HG03378 (cell line): ENCODE data around the gene MAT2A.
A peak's percentile ranks its signal among the peaks of the same experiment; 100 is the strongest.

Source experiments
- ATAC-seq: cut with Tn5 transposase; IDR thresholded peaks from one replicate; pipeline ENCODE4 v1.9.1; 2021; ENCODE audit warnings: mild to moderate bottlenecking, moderate library complexity; ENCODE audit not compliant: unreplicated experiment

The MAT2A gene

DNA sequence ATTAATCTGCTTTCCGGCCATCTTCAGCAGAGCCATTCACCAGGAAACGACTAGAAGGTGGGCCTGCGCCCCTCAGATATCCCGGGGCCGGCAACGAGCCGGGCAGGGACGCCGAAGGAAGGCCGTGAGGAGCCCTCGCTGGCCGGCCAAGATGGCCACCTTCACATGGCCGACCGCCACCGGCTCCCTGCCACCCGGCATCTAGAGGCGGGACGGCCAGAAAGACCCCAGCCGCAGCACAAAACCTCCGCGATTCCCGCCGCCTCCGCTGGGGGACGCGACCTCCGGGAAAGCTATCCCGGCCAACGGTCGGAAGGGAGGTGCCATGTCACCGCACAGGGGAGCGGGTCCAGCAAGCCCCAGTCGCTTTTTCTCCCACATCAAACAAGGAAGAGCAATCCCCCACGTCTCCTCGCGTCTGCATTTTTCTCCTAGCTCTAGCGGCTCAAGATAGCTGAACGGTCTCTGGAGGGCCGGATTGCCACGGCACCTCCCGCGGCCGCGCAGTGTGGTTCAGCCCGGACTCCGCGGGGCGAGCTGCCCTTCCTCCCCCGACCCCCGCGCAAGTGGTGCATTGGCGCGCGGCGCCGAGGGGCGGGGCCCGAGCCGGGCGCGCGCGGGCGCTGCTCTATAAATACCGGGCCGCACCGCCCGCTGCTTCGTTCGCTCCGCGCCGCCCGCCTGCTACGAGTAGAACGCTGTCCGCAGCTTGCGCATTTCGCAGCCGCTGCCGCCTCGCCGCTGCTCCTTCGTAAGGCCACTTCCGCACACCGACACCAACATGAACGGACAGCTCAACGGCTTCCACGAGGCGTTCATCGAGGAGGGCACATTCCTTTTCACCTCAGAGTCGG, at the start of gene MAT2A:
Gene MAT2A (plus strand): TSS at position 662 of the 854 bp plus-strand sequence. CDS start 120 bp downstream, at position 782.
- ATAC-seq = peak; percentile 52

DNA sequence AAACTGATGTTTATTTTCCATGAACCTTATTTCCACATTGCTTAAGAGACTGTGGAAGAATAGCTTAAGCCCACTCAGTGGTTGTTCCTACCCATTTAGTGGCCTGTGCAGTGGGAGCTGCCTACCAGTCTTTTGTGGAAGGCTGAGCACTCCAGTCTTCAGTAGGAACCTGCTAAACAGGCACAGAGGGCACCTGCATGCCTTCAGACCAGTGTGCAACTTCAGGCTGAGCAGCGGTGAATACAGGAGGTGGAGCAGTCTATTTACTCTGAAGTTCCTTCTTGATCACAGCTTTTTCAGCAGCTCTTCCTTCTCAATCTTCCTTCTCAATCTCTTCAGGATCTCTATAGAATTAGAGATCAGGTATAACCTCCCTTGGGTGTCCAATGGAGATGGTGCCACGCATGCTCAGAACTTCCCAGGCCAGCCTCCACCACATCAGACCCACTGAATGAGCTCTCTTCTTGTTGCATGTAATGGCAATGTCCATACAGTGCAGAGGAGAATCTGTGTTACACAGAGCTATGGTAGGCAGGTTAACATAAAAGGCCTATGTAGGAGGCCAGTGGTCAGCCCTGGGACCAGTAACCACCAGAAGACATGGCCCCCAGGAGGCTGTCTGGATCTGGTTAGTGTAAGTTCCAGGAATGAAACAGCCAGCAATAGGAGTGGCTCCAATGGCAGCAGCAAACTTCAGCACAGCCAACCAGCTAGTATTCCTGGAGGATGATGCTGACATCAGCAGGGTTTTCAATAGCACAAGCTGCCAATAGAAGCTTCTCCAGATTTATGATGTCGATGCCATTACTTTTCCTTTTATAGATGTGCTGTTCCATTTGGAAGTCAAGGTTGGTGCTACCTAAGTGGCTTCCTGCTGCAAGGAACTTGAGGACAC, 47.9 kb upstream of the MAT2A start:
- no peak for ATAC-seq

DNA sequence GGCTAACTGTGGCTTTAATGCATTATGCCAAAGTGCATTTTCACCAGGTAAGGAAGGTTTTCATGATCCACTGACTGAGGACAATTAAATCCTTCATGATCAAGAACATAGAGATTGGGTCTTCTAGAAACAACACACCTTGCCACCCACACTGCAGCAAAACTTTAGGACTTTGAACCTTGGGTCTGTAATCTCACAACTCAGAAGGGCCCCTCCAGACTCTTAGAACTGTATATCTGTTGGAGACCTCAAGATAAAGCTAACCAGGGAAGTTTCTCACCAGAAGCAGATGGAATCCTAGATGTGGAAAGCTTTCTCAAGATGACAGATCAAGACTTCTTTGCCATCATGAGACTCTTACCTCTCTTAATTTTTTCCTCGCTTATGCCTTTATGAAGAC, 42.5 kb upstream of the MAT2A start:
- no peak for ATAC-seq

DNA sequence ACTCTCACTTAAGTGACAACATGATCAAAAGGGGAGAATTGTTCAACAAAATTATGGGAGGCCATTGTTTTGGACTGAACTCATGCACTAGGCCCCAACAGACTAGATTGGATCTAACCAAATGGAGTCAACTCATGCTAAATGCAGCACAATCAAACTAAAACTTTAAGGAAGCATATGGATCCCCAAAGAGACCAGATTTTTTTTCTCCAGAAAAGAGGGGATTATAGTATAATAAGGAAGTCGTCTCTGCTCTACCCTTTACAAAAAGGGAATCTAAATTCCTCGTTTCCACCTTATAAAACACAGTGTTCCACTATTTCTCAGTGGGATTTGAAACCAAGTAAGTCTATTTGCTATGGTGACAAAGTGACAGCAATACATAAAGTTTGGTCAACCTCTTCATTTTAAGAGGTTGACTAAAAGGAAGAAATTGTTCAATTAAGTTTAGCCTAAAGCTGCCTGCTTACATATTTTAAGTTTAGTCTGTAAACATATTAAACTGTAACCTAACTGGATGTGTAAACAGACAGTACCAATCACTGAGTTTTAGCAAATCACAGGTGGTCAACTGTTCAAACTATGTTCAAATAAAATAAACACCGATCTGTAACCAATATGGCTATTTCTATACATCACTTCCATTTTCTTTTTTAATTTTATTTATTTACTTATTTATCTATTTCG, 40.9 kb upstream of the MAT2A start:
- no peak for ATAC-seq

DNA sequence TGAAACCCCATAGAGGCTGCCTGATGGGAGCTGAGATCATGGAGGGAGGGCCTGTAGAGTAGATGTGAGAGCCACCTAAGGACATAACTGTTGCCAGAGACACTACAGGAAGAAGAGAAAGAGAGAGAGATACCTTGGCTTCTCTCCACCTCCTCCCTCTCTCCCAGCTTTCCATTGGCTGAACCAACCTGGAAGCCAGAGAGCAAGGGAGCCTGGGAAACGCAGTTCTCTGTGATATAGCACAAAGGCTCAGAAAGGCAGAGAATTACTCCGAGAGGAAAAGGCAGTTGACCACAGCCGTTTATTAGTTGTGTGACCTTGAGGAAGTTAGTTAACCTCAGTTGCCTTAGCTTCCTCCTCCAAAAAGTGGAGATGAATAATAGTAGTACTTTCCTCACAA, 37.7 kb upstream of the MAT2A start:
- no peak for ATAC-seq

DNA sequence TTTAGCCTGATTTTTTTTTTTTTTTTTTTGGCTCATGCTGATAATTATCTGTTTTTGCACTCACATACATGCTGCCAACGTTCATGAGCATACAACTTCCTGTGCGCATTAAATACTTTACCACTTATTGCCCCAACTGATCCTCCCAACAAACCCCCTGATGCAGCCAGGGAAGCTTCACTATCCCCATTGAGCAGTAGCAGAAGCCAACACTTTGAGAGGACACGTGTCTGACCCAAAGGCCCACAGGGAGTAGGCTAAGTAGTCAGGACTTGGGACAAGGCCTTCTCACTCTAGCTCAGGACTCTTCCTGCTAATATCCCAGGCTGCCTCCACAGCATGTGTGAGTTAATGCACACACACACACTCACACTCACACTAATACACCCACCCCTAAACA, 36.2 kb upstream of the MAT2A start:
- ATAC-seq = no peak

DNA sequence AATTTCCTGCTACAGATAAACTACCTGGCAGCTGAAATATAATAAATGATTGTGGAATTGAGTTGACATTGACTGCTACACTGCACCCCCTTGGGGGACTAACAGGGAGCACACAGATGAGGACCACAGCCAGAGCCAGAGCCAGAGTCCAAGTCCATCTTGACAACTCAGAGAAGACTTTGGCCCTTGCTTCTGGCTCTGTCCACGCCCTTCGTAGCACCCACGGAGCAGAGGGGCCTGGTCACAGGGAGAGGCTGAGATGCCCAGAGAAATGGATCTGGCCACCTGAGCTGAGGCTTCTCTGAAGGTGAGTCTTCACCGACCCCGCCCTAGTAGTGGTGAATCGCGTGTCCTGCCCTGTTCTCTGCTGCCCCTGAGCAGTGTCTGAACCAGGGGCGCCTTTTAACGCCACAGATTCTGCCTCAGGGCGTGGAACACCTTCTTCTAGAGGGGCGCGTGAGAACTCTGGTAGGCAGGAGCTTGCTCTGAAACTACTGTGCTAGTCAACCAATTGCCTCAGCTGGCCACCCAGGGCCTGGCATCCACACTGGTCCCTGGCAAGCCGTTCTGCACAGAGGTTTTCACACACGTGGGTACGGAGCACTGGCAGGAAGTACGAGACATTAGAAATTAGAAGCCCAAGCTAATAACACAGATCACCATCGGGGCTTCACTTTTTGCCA, 35.7 kb upstream of the MAT2A start:
- no peak for ATAC-seq

DNA sequence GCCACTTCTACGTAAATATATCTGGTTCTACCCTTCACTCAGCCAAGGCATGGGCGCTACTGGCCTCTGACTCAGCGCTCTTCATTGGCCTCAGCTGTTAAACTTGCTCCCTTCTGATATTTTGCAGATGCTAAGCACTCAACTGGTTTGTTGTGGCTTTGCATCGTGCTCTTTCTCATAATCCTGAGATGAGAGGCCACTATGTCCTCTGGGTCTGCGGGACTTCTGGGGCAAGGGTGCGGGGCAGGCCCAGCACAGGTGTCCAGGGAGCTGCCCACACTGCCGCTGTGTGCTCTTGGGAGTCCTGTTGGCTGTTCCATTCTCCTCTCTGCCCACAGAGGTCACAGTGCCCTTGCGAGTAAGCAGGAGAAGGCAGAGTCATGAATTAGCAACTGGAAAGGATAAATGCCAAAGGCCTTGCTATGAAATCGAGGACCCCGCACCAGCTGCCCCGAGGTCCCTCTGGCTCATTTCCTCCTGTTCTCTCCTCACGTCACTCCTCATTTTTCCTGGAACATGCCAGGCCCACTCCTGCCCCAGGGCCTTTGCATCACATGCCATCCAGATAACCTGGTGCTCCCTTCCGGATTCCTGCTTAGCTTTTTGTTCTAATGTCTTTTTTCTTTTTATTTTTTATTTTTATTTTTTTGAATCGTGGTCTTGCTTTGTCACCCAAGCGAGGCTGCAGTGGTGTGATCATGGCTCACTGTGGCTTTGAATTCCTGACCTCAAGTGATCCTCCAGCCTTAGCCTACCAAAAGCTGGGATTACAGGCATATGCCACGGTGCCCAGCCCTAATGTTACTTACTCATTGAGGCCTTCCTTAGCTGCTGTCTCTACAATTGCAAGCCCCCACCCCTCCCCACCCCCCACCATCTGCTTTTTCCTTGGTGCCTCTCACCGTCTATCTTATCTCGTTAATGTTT, 34.9 kb upstream of the MAT2A start:
- no peak for ATAC-seq

DNA sequence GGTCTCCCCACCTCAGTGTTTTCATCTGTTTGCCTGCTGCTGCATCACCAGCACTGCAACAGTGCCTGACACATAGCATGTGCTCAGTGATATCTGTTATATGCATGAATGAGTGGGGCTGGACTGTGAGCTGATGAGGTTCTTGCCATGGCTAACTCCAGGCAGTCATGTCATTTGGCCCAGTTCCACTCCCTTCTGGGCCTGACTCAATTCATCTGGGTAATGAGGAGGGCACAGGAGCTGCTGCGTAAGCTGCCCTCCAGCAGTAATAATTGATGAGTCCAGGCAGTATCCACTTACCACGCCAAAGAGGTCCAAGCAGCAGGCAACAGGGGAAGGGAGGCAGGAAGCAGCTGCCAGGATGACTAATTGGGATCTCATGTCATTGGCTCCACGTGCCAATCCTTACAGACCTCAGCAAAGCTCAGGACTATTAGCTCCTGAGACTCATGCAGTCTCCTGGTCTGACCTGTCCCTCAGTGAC, 34.1 kb upstream of the MAT2A start:
- no peak for ATAC-seq

DNA sequence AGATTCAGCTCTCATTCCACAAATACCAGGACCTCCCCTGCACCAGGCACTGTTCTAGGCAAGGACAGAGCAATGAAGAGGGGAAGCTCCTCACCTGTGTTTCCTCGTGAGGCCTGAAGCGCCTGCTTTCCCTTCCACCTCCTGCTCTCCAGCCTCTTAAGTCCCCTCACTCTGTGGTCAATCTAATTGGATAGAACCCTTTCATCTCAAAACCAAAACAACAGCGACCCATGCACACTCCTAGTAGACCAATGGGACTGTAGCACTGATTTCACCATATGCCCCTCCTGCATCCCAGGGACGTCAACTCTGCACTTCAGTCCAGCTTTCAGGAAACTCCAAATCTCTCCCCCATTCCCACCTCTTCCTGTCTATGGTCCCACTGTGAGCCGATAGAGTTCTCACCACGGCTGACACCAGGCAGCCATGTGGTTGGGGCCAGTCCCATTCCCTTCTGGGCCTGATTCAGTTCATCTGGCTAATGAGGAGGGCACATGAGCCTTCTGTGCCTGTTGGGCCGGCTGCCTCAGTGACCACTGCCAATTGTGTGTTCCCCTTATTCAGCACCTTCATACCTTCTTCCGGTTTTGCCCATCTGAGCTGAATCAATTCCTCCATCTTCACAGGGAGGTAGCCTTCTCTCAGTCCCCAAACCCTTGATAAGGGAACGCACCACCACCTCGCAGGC, 33.3 kb upstream of the MAT2A start:
- ATAC-seq = no peak

DNA sequence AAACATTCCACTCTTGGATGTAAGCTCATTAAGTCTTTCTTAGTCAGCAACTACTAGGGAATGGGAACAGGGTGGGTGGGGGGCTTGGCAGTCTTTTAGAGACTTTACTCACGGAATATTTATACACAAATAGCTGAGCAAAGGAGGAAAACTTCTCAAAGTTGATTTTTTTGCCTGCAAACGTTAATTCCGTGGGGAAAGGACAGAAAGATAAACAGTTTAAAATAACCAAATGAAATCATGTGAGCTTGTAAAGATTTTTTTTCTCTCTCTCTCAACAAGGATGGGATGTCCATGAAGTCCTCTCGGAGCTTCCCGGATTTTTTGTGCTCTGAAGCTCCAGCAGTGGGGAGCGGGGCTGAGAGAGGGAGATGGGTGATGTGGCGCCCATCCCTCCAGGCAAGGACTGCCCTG, 32.2 kb upstream of the MAT2A start:
- ATAC-seq = no peak

DNA sequence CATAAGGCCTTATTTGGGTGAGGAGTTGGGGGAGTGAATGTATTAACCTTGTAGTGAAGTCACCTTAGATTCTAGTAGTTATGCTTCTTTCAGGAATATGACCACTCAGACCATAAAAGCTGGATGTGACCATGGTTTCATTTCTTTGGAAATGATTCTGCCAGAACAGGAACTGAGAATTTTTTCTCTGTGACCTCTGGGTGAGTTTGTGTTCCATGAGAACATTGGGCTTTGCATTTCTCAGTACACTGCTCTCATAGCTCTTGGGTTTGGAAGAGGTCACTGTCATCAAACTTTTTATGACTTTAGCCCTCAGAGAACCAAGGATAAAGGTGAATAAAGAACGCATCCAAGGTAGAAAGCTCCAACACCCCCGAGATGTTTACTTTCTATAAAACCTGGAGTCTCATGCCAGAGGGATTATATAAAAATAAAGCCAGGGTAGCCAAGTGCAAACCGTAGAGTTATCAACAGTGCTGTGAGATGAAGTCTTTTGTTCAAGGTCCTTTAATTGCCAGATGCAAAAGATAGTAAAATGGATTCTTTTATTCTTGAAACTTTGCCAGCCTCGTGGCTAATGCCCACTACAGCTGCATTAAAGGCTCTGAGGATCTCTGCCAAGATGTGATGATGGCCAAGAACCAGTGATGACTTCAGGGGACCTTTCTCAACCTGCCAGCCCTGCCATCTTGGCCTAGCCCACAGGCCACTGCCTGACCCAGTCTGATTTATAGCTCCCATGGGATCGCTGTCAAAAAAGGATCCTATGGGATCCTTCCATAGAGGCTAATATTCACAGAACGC, 27.8 kb upstream of the MAT2A start:
- ATAC-seq = no peak

DNA sequence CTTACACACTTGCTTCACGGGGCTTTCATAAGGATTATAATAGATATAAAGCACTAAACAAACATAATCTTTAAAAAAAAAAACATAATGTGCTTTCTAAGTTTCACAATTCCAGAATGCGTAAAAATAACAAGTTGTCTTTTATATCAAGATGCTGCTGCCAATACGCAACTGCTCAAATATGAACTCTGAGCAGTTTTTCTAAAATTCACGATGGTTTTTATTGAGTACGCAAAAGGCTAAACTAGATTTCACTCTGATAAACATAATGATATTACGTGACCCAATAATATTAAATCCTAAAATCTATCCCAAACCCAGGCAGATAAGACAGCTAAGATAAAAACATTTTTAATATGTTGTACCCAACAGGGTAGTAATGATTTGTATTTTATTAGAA, 24.6 kb upstream of the MAT2A start:
- no peak for ATAC-seq

DNA sequence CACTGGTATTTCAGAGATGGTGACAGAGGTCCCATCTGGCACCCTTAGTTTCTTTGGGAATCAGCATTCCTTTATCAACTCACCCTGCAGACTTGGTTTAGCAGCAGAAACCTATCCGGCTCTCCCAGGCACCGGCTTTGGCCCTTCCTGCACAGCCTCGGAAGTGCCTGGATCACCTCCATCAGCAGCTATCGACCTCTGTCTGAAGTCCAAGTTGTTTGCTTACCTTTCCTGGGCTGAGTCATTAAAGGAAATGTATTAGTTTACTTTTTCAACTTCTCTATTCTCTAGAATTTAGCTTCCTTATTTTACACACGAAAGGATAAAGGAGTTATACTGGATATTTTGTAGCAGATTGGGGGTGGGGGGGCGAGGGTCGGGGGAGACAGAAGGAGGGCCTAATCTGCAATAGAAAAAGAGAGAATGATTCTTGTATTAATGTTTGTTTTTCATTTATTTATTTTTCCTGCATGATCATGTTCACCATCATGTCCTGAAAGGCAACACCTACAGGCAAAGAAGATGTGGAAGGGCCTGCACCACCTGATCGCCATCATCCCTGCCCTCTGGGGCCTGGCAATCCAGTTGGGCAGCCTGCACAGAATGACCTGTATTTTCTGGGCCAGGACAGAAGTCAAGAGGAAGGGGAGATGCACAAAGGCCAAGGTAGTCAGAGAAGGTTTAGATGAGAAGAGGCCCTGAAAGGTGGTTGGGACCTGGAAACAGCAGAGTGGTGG, 22.1 kb upstream of the MAT2A start:
- ATAC-seq = no peak

DNA sequence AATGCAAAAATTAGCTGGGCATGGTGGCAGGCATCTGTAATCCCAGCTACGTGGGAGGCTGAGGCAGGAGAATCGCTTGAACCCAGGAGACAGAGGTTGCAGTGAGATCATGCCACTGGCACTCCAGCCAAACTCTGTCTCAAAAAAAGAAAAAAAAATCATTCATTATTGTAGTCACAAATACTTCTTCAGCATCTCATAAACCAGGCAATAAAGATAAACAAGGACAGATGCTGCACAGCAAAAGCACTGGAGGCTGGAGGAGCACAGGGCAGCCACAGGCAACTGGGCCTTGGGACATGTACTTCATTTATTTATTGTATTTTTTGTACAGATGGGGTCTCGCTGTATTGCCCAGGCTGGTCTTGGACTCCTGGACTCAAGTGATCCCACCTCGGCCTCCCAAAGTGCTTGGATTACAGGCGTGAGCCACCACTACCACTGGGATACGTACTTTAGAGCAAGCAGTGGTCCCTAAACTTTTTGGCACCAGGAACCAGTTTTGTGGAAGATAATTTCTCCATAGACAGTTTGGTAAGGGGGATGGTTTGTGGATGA, 16.8 kb upstream of the MAT2A start:
- ATAC-seq = no peak

DNA sequence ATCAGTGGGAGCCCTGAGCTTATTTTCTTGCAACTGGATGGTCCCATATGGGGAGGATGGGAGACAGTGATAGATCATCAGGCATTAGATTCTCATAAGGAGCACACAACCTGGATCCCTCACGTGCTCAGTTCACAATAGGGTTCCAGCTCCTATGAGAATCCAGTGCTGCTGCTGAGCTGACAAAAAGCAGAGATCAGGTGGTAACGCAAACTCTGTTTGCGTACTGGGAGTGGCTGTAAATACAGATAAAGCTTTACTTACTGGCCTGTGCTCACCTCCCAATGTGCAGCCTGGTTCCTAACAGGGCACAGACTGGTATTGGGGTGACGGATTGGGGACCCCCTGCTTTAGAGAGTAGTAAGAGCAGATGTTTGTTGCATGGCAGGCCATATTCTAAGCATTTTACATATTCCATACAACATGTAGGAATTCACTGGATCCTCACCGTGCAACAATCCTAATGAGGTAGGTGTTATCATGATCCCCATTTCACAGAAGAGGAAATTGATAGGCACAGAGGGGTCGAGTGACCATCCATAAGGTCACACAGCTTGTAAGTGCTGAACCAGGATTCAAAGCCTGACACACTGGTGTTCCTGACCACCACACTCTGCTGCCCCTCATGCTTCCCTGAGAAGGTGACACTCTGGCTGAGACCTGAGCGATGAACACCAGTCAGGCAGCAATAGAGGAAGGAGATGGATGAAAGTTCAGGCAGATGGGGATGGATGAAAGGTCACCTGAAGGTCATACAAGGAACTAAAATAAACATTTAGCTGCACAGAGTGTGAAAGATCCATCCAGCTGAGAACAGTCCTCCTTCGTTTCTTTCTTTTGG, 15.7 kb upstream of the MAT2A start:
- ATAC-seq = no peak
